Endothelial cell of umbilical vein (primary cell): ENCODE data around the gene HACD3. TPM values are rescaled to one million over a fixed set of nuclear protein-coding genes. Genes with fewer than 3 reads are reported as not detected.

Experiments used
- BruUV-seq: library from RNA; stranded (reverse); fragments of 400-500 nt; replicated peaks from 2 replicates; lab custom pipeline; 2021; lab: Mats Ljungman, UMichigan
- CTCF ChIA-PET: fragments of 300-600, 350-600 bp; sonication (Branson Sonifier 250); formaldehyde crosslinking; loops from one replicate; lab custom pipeline; 2021; ENCODE audit warnings: antibody characterized with exemption, inconsistent platforms; lab: Charles Lee
- POLR2A ChIA-PET: fragments of 300-600, 350-600 bp; sonication (Branson Sonifier 250); formaldehyde crosslinking; loops from one replicate; lab custom pipeline; 2021; ENCODE audit warnings: antibody characterized with exemption, inconsistent platforms; lab: Charles Lee
- DNase-seq: peaks from one replicate; pipeline ENCODE4 v3.0.0-alpha.2; 2011; ENCODE audit warnings: low read depth, low spot score
- FAIRE-seq: peaks from 2 replicates; lab custom pipeline; 2011; peaks lifted over from hg19 to GRCh38; lab: Jason Lieb, UNC
- H2AFZ ChIP-seq: 2 replicates; pipeline ENCODE4 v1.6.0; 2012; ENCODE audit warnings: low read depth, low read length, control low read depth, inconsistent platforms
- H3K27ac ChIP-seq: 2 replicates; pipeline ENCODE4 v1.5.1; 2011; ENCODE audit warnings: low read depth, mild to moderate bottlenecking, control low read depth, low read length, moderate library complexity; ENCODE audit not compliant: insufficient read depth
- H3K27me3 ChIP-seq, 2 experiments: 2 replicates each; pipeline versions ENCODE4 v1.6.0 to v1.6.1; 2011; ENCODE audit warnings: low read length in 2 of 2, mixed read lengths in 1 of 2; ENCODE audit not compliant: control insufficient read depth in 2 of 2, insufficient read depth in 2 of 2
- H3K36me3 ChIP-seq, 2 experiments: 2 replicates in 1 of 2; 3 replicates in 1 of 2; pipeline ENCODE4 v1.5.1; 2011; ENCODE audit warnings: low read length in 2 of 2, mild to moderate bottlenecking in 1 of 2, moderate library complexity in 1 of 2; ENCODE audit not compliant: control insufficient read depth in 2 of 2, insufficient read depth in 2 of 2; ENCODE audit errors: extremely low read depth in 1 of 2
- H3K4me1 ChIP-seq: 3 replicates; pipeline ENCODE4 v1.5.1; 2011; ENCODE audit warnings: mild to moderate bottlenecking, low read length; ENCODE audit not compliant: control insufficient read depth, insufficient read depth; ENCODE audit errors: extremely low read depth
- H3K4me2 ChIP-seq: 2 replicates; pipeline ENCODE4 v1.6.1; 2011; ENCODE audit warnings: low read length, control low read depth, mixed read lengths; ENCODE audit not compliant: insufficient read depth
- H3K4me3 ChIP-seq, 3 experiments: fragments of 200-600 bp in 1 of 3; sonication (generic), shearing (Covaris generic) in 1 of 3; replicated peaks in 1 of 3; 2 replicates each; pipeline ENCODE4 v1.5.1; 2011 to 2016; ENCODE audit warnings: control low read depth in 3 of 3, low read length in 3 of 3, mild to moderate bottlenecking in 2 of 3, inconsistent platforms in 1 of 3, low read depth in 1 of 3, moderate library complexity in 1 of 3; ENCODE audit not compliant: insufficient read depth in 1 of 3
- H3K79me2 ChIP-seq: 2 replicates; pipeline ENCODE4 v1.6.0; 2012; ENCODE audit warnings: low read length, inconsistent platforms; ENCODE audit not compliant: control insufficient read depth, insufficient read depth
- H3K9ac ChIP-seq: replicated peaks from 2 replicates; pipeline ENCODE3; 2011; ENCODE audit warnings: low read length, control low read depth; ENCODE audit not compliant: insufficient read depth; ENCODE audit errors: extremely low read depth
- H3K9me1 ChIP-seq: replicated peaks from 3 replicates; pipeline ENCODE4 v1.6.0; 2011; ENCODE audit warnings: mild to moderate bottlenecking, low read length; ENCODE audit not compliant: control insufficient read depth, insufficient read depth; ENCODE audit errors: extremely low read depth
- H3K9me3 ChIP-seq: replicated peaks from 2 replicates; pipeline ENCODE4 v1.5.1; 2012; ENCODE audit warnings: low read length, inconsistent platforms; ENCODE audit not compliant: control insufficient read depth, insufficient read depth
- H4K20me1 ChIP-seq: replicated peaks from 2 replicates; pipeline ENCODE3; 2011; ENCODE audit warnings: mild to moderate bottlenecking, low read length; ENCODE audit not compliant: control insufficient read depth, insufficient read depth; ENCODE audit errors: extremely low read depth
- EZH2 ChIP-seq: IDR thresholded peaks from 2 replicates; pipeline ENCODE4 v1.6.1; 2012; ENCODE audit warnings: borderline replicate concordance, low read depth, mild to moderate bottlenecking, moderate library complexity, low read length, inconsistent platforms; ENCODE audit not compliant: severe bottlenecking
- FOS ChIP-seq: IDR thresholded peaks from 2 replicates; pipeline ENCODE4 v1.6.1; 2011; ENCODE audit warnings: mild to moderate bottlenecking, low read length, moderate library complexity, borderline replicate concordance; ENCODE audit not compliant: insufficient read depth
- GATA2 ChIP-seq: IDR thresholded peaks from 2 replicates; pipeline ENCODE4 v1.7.0; 2011; ENCODE audit warnings: low read depth, mild to moderate bottlenecking, moderate library complexity, mixed read lengths, low read length; ENCODE audit not compliant: insufficient read length, insufficient read depth
- JUN ChIP-seq: IDR thresholded peaks from 2 replicates; pipeline ENCODE4 v1.6.1; 2011; ENCODE audit warnings: borderline replicate concordance, low read depth; ENCODE audit not compliant: insufficient read length, insufficient read depth
- MYC ChIP-seq: IDR thresholded peaks from one replicate; pipeline ENCODE4 v1.6.1; 2011; ENCODE audit warnings: mild to moderate bottlenecking, low read depth, low read length
- POLR2A ChIP-seq: IDR thresholded peaks from 2 replicates; pipeline ENCODE4 v1.6.1; 2012; ENCODE audit warnings: low read depth, mild to moderate bottlenecking, control low read depth, low read length
- POLR2AphosphoS5 ChIP-seq: IDR thresholded peaks from 2 replicates; pipeline ENCODE4 v1.6.1; 2012; ENCODE audit warnings: low read depth, mild to moderate bottlenecking, control low read depth, low read length, moderate library complexity; ENCODE audit not compliant: insufficient read depth
- dilution Hi-C: fragments of 300-500 bp; cut with MboI; formaldehyde crosslinking; loops from one replicate; pipeline ENCODE4 v1.15.0; 2019; ENCODE audit warnings: low sequenced_read_pairs; ENCODE audit not compliant: extremely low pct_ligation_motif_present
- intact Hi-C: fragments of 100-400 bp; cut with micrococcal nuclease; formaldehyde crosslinking; loops from one replicate; pipeline ENCODE4 v1.10.0; 2022
- polyA plus RNA-seq, 4 experiments: library from polyadenylated mRNA; depleted of rRNA in 3 of 4; stranded (reverse) in 3 of 4; unstranded in 1 of 4; fragments of >200 nt; gene quantifications; 2 replicates each; pipeline versions ENCODE4 v1.2.1 to v1.2.3, GENCODE V29; 2011 to 2012; ENCODE audit warnings: missing spikeins in 1 of 4
- total RNA-seq: library from RNA; stranded (reverse); gene quantifications from 2 replicates; pipeline ENCODE4 v1.2.3, GENCODE V29; 2021
- TF ChIP-seq, protein P1 (sequence below), 2 donors: IDR thresholded peaks; 1 replicate in 1 of 2; 2 replicates in 1 of 2; pipeline ENCODE4 v1.5.1; 2011; ENCODE audit warnings: low read length in 2 of 2, mild to moderate bottlenecking in 2 of 2, moderate library complexity in 2 of 2, control low read depth in 1 of 2, inconsistent platforms in 1 of 2, low read depth in 1 of 2; ENCODE audit not compliant: insufficient read depth in 1 of 2; ENCODE audit errors: extremely low read depth in 1 of 2
- TF ChIP-seq, protein P2 (sequence below): IDR thresholded peaks from 2 replicates; pipeline ENCODE4 v1.6.1; 2011; ENCODE audit not compliant: insufficient read depth, insufficient read length

The HACD3 gene
- total and polyA plus RNA-seq, 2 donors (not counting 3 experiments of a cell fraction or from before 2014, with no cell fraction given) = 47.4 to 61.1 TPM

DNA sequence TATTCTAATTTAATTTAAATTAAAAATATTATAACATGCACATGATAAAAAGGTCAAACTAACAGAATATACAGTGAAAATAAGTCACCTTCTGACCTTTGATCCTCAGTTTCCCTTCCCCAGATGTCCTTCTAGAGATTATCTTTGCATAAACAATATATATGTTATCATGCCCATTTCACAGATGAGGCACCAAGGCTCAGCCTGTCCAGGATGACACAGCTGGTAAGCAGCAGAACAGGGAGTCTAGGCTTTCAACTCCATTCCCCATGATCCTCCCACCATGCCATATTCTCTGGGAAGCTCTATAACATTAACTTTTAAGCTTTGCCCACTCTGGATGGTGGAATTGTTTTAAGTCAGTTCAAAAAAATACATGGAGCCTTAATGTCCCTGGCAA lies 92.8 kb downstream of the HACD3 start:
- Histone ChIP-seq H3K27me3 (no peaks in the 10 kb centered on the region), H3K79me2 (no peaks in the 10 kb centered on the region), H3K27ac (no peak overlapping the region), H3K9me1 (no peaks in the 10 kb centered on the region), H3K9ac (no peak overlapping the region), H3K9me3 (no peaks in the 10 kb centered on the region), H3K4me1 (no peaks in the 10 kb centered on the region), H2AFZ (no peak overlapping the region), H3K4me2 (no peak overlapping the region), H4K20me1 (no peaks in the 10 kb centered on the region), H3K4me3 (no peak overlapping the region), H3K36me3 (no peaks in the 10 kb centered on the region)
- ChIA-PET CTCF (no interaction called here), POLR2A (no interaction called here)
- no TSS peak for BruUV-seq
- intact Hi-C loops = no loop called here
- DNase-seq (no peak), FAIRE-seq (no peak)
- dilution Hi-C loops = no loop called here
- TF ChIP-seq, protein P1, sequence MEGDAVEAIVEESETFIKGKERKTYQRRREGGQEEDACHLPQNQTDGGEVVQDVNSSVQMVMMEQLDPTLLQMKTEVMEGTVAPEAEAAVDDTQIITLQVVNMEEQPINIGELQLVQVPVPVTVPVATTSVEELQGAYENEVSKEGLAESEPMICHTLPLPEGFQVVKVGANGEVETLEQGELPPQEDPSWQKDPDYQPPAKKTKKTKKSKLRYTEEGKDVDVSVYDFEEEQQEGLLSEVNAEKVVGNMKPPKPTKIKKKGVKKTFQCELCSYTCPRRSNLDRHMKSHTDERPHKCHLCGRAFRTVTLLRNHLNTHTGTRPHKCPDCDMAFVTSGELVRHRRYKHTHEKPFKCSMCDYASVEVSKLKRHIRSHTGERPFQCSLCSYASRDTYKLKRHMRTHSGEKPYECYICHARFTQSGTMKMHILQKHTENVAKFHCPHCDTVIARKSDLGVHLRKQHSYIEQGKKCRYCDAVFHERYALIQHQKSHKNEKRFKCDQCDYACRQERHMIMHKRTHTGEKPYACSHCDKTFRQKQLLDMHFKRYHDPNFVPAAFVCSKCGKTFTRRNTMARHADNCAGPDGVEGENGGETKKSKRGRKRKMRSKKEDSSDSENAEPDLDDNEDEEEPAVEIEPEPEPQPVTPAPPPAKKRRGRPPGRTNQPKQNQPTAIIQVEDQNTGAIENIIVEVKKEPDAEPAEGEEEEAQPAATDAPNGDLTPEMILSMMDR (IDR thresholded peaks at IDR 0.05; ENCODE audit: extremely low read depth in 1 of 2, insufficient read depth in 1 of 2, low read depth in 1 of 2, low read length in 2 of 2) = no peak
- no peak for TF ChIP-seq EZH2
- no peak for TF ChIP-seq POLR2AphosphoS5
- TF ChIP-seq, protein P2, sequence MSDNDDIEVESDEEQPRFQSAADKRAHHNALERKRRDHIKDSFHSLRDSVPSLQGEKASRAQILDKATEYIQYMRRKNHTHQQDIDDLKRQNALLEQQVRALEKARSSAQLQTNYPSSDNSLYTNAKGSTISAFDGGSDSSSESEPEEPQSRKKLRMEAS = no peak
- TF ChIP-seq JUN = no peak
- no peak for TF ChIP-seq POLR2A

DNA sequence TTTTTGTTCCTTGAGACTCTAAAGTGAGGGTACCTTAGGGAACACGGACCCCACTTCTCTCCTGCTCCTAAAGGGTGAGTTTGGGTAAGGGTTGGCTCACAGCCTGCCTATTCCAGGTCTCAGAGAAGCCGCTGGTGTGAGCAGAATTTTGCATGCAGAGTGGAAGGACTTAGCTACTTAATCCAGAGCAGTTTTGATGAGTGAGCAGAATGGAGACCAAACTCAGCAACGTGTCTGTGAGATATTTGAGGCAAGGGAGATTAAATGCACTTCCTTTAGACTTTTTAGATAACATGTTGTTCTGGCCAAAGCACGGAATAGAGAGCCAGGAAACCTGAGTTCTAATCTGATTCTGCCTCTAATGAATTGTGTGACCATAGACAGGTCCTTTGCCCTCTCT lies 96.6 kb downstream of the HACD3 start:
- H3K9me3 ChIP-seq = no peaks in the 10 kb centered on the region
- no peak for FAIRE-seq
- no peaks in the 10 kb centered on the region for H3K4me1 ChIP-seq
- H3K9me1 ChIP-seq = no peaks in the 10 kb centered on the region
- H2AFZ ChIP-seq = no peak overlapping the region
- ChIA-PET CTCF (no interaction called here), POLR2A (no interaction called here)
- H4K20me1 ChIP-seq = no peaks in the 10 kb centered on the region
- intact Hi-C loops = no loop called here
- no peaks in the 10 kb centered on the region for H3K36me3 ChIP-seq
- no peaks in the 10 kb centered on the region for H3K27me3 ChIP-seq
- no peak for DNase-seq
- no peak overlapping the region for H3K9ac ChIP-seq
- H3K4me3 ChIP-seq = no peak overlapping the region
- TF ChIP-seq, protein P1 (IDR thresholded peaks at IDR 0.05; ENCODE audit: extremely low read depth in 1 of 2, insufficient read depth in 1 of 2, low read depth in 1 of 2, low read length in 2 of 2) = no peak
- no peak for TF ChIP-seq POLR2AphosphoS5
- TF ChIP-seq GATA2 = no peak
- no peak for TF ChIP-seq FOS
- TF ChIP-seq, protein P2 = no peak
- TF ChIP-seq JUN = no peak
- no peak for TF ChIP-seq EZH2
- TF ChIP-seq POLR2A = no peak
- no peak for TF ChIP-seq MYC
- no peak overlapping the region for H3K27ac ChIP-seq
- dilution Hi-C loops = no loop called here
- H3K79me2 ChIP-seq = no peaks in the 10 kb centered on the region
- no TSS peak for BruUV-seq
- H3K4me2 ChIP-seq = no peak overlapping the region
